ENCODE results near the gene CD300LD.
A peak's percentile ranks its signal among the peaks of the same experiment; 100 is the strongest.

Gene CD300LD

GRCh38 chr17:74608511-74608910, 16.4 kb upstream of the CD300LD start:
- Histone ChIP-seq H3K36me3 (ENCODE audit: control insufficient read depth, insufficient read depth, low read length) (no peaks in the 10 kb centered on the region), H3K27me3 (ENCODE audit: control insufficient read depth, insufficient read depth, low read length) (no peaks in the 10 kb centered on the region), H3K27ac (ENCODE audit: low read length) (no peak overlapping the region), H3K9me3 (ENCODE audit: control insufficient read depth, insufficient read depth, low read length) (no peaks in the 10 kb centered on the region), H3K4me1 (ENCODE audit: control insufficient read depth, insufficient read depth, low read length) (no peaks in the 10 kb centered on the region), H3K4me3 (ENCODE audit: low read length) (no peak overlapping the region)
- no CpG with 5 or more reads among the region's 3 CpGs for WGBS (ENCODE audit: insufficient coverage, insufficient read length)
- DNase-seq (ENCODE audit: low read depth, low spot score), result no peak

GRCh38 chr17:74607221-74607620, 15.1 kb upstream of the CD300LD start:
- WGBS (ENCODE audit: insufficient coverage, insufficient read length), result no CpG with 5 or more reads among the region's 1 CpG
- no peaks in the 10 kb centered on the region for H3K27me3 ChIP-seq (ENCODE audit: control insufficient read depth, insufficient read depth, low read length)
- no peaks in the 10 kb centered on the region for H3K9me3 ChIP-seq (ENCODE audit: control insufficient read depth, insufficient read depth, low read length)
- no peak overlapping the region for H3K4me3 ChIP-seq (ENCODE audit: low read length)
- DNase-seq (ENCODE audit: low read depth, low spot score), result no peak
- H3K27ac ChIP-seq (ENCODE audit: low read length), result no peak overlapping the region
- H3K36me3 ChIP-seq (ENCODE audit: control insufficient read depth, insufficient read depth, low read length), result no peaks in the 10 kb centered on the region
- no peaks in the 10 kb centered on the region for H3K4me1 ChIP-seq (ENCODE audit: control insufficient read depth, insufficient read depth, low read length)

GRCh38 chr17:74606050-74606449, 14.0 kb upstream of the CD300LD start:
- DNase-seq (ENCODE audit: low read depth, low spot score), result no peak
- H3K9me3 ChIP-seq (ENCODE audit: control insufficient read depth, insufficient read depth, low read length), result no peaks in the 10 kb centered on the region
- WGBS (ENCODE audit: insufficient coverage, insufficient read length), result no CpG with 5 or more reads among the region's 8 CpGs
- no peaks in the 10 kb centered on the region for H3K4me1 ChIP-seq (ENCODE audit: control insufficient read depth, insufficient read depth, low read length)
- H3K4me3 ChIP-seq (ENCODE audit: low read length), result no peak overlapping the region; the same call in 1 of the 2 replicates
- H3K27me3 ChIP-seq (ENCODE audit: control insufficient read depth, insufficient read depth, low read length), result no peaks in the 10 kb centered on the region
- no peak overlapping the region for H3K27ac ChIP-seq (ENCODE audit: low read length)
- H3K36me3 ChIP-seq (ENCODE audit: control insufficient read depth, insufficient read depth, low read length), result no peaks in the 10 kb centered on the region

GRCh38 chr17:74605361-74605760, 13.3 kb upstream of the CD300LD start:
- WGBS (ENCODE audit: insufficient coverage, insufficient read length), result no CpG with 5 or more reads among the region's 10 CpGs
- Histone ChIP-seq H3K9me3 (ENCODE audit: control insufficient read depth, insufficient read depth, low read length) (no peaks in the 10 kb centered on the region), H3K4me1 (ENCODE audit: control insufficient read depth, insufficient read depth, low read length) (no peaks in the 10 kb centered on the region), H3K36me3 (ENCODE audit: control insufficient read depth, insufficient read depth, low read length) (no peaks in the 10 kb centered on the region), H3K4me3 (ENCODE audit: low read length) (no peak overlapping the region), H3K27me3 (ENCODE audit: control insufficient read depth, insufficient read depth, low read length) (no peaks in the 10 kb centered on the region), H3K27ac (ENCODE audit: low read length) (no peak overlapping the region)
- no peak for DNase-seq (ENCODE audit: low read depth, low spot score)

- no peaks in the 10 kb centered on the region for H3K36me3 ChIP-seq (ENCODE audit: control insufficient read depth, insufficient read depth, low read length)
- no CpG with 5 or more reads among the region's 10 CpGs for WGBS (ENCODE audit: insufficient coverage, insufficient read length)
- no peaks in the 10 kb centered on the region for H3K27me3 ChIP-seq (ENCODE audit: control insufficient read depth, insufficient read depth, low read length)
- H3K9me3 ChIP-seq (ENCODE audit: control insufficient read depth, insufficient read depth, low read length), result no peaks in the 10 kb centered on the region
- H3K27ac ChIP-seq (ENCODE audit: low read length), result no peak overlapping the region
- no peak overlapping the region for H3K4me3 ChIP-seq (ENCODE audit: low read length)
- H3K4me1 ChIP-seq (ENCODE audit: control insufficient read depth, insufficient read depth, low read length), result no peaks in the 10 kb centered on the region
- no peak for DNase-seq (ENCODE audit: low read depth, low spot score)
Measured at GRCh38 chr17:74604761-74605160, 12.7 kb upstream of the CD300LD start.

GRCh38 chr17:74604200-74604599, 12.1 kb upstream of the CD300LD start:
- no peak for DNase-seq (ENCODE audit: low read depth, low spot score)
- Histone ChIP-seq H3K4me3 (ENCODE audit: low read length) (no peak overlapping the region), H3K9me3 (ENCODE audit: control insufficient read depth, insufficient read depth, low read length) (no peaks in the 10 kb centered on the region), H3K4me1 (ENCODE audit: control insufficient read depth, insufficient read depth, low read length) (no peaks in the 10 kb centered on the region), H3K27me3 (ENCODE audit: control insufficient read depth, insufficient read depth, low read length) (no peaks in the 10 kb centered on the region), H3K36me3 (ENCODE audit: control insufficient read depth, insufficient read depth, low read length) (no peaks in the 10 kb centered on the region), H3K27ac (ENCODE audit: low read length) (no peak overlapping the region)
- WGBS (ENCODE audit: insufficient coverage, insufficient read length), result no CpG with 5 or more reads among the region's 6 CpGs

GRCh38 chr17:74603746-74604145, 11.7 kb upstream of the CD300LD start:
- Histone ChIP-seq H3K36me3 (ENCODE audit: control insufficient read depth, insufficient read depth, low read length) (no peaks in the 10 kb centered on the region), H3K27me3 (ENCODE audit: control insufficient read depth, insufficient read depth, low read length) (no peaks in the 10 kb centered on the region), H3K27ac (ENCODE audit: low read length) (no peak overlapping the region), H3K4me3 (ENCODE audit: low read length) (no peak overlapping the region), H3K9me3 (ENCODE audit: control insufficient read depth, insufficient read depth, low read length) (no peaks in the 10 kb centered on the region), H3K4me1 (ENCODE audit: control insufficient read depth, insufficient read depth, low read length) (no peaks in the 10 kb centered on the region)
- WGBS (ENCODE audit: insufficient coverage, insufficient read length), result no CpG with 5 or more reads among the region's 5 CpGs
- DNase-seq (ENCODE audit: low read depth, low spot score), result no peak

- no CpG with 5 or more reads among the region's 6 CpGs for WGBS (ENCODE audit: insufficient coverage, insufficient read length)
- H3K4me3 ChIP-seq (ENCODE audit: low read length), result no peak overlapping the region
- no peak overlapping the region for H3K27ac ChIP-seq (ENCODE audit: low read length)
- H3K27me3 ChIP-seq (ENCODE audit: control insufficient read depth, insufficient read depth, low read length), result no peaks in the 10 kb centered on the region
- H3K36me3 ChIP-seq (ENCODE audit: control insufficient read depth, insufficient read depth, low read length), result no peaks in the 10 kb centered on the region
- no peaks in the 10 kb centered on the region for H3K9me3 ChIP-seq (ENCODE audit: control insufficient read depth, insufficient read depth, low read length)
- no peaks in the 10 kb centered on the region for H3K4me1 ChIP-seq (ENCODE audit: control insufficient read depth, insufficient read depth, low read length)
- no peak for DNase-seq (ENCODE audit: low read depth, low spot score)
Measured at GRCh38 chr17:74603037-74603635, 11.1 kb upstream of the CD300LD start.

- Histone ChIP-seq H3K4me1 (ENCODE audit: control insufficient read depth, insufficient read depth, low read length) (no peaks in the 10 kb centered on the region), H3K27ac (ENCODE audit: low read length) (no peak overlapping the region), H3K4me3 (ENCODE audit: low read length) (no peak overlapping the region), H3K36me3 (ENCODE audit: control insufficient read depth, insufficient read depth, low read length) (no peaks in the 10 kb centered on the region), H3K27me3 (ENCODE audit: control insufficient read depth, insufficient read depth, low read length) (no peaks in the 10 kb centered on the region), H3K9me3 (ENCODE audit: control insufficient read depth, insufficient read depth, low read length) (no peaks in the 10 kb centered on the region)
- DNase-seq (ENCODE audit: low read depth, low spot score), result peak; percentile 13
- WGBS (ENCODE audit: insufficient coverage, insufficient read length), result no CpG with 5 or more reads among the region's 12 CpGs
Measured at GRCh38 chr17:74601944-74602572, 10.0 kb upstream of the CD300LD start.

GRCh38 chr17:74599448-74599939, 7.4 kb upstream of the CD300LD start:
- no peak for DNase-seq (ENCODE audit: low read depth, low spot score)
- Histone ChIP-seq H3K4me3 (ENCODE audit: low read length) (no peak overlapping the region), H3K36me3 (ENCODE audit: control insufficient read depth, insufficient read depth, low read length) (no peaks in the 10 kb centered on the region), H3K27ac (ENCODE audit: low read length) (no peak overlapping the region), H3K9me3 (ENCODE audit: control insufficient read depth, insufficient read depth, low read length) (no peaks in the 10 kb centered on the region), H3K27me3 (ENCODE audit: control insufficient read depth, insufficient read depth, low read length) (no peaks in the 10 kb centered on the region), H3K4me1 (ENCODE audit: control insufficient read depth, insufficient read depth, low read length) (no peaks in the 10 kb centered on the region)
- WGBS (ENCODE audit: insufficient coverage, insufficient read length), result no CpG with 5 or more reads among the region's 10 CpGs

GRCh38 chr17:74599023-74599399, 6.9 kb upstream of the CD300LD start:
- Histone ChIP-seq H3K9me3 (ENCODE audit: control insufficient read depth, insufficient read depth, low read length) (no peaks in the 10 kb centered on the region), H3K27ac (ENCODE audit: low read length) (no peak overlapping the region), H3K27me3 (ENCODE audit: control insufficient read depth, insufficient read depth, low read length) (no peaks in the 10 kb centered on the region), H3K36me3 (ENCODE audit: control insufficient read depth, insufficient read depth, low read length) (no peaks in the 10 kb centered on the region), H3K4me3 (ENCODE audit: low read length) (no peak overlapping the region), H3K4me1 (ENCODE audit: control insufficient read depth, insufficient read depth, low read length) (no peaks in the 10 kb centered on the region)
- no peak for DNase-seq (ENCODE audit: low read depth, low spot score)
- WGBS (ENCODE audit: insufficient coverage, insufficient read length), result no CpG with 5 or more reads among the region's 3 CpGs
